H1 (cell line): ENCODE measurements around the gene ANKRD29. TPM values are rescaled to one million over a fixed set of nuclear protein-coding genes. Genes with fewer than 3 reads are reported as not detected.

Experiments
- CTCF ChIA-PET: fragments of 300-600 bp; sonication (Branson Sonifier 250); formaldehyde crosslinking; loops from one replicate; lab custom pipeline; 2021; ENCODE audit not compliant: partially characterized antibody; lab: Charles Lee
- POLR2A ChIA-PET: fragments of 300-600 bp; sonication (Branson Sonifier 250); formaldehyde crosslinking; loops from one replicate; lab custom pipeline; 2021; ENCODE audit warnings: inconsistent platforms; ENCODE audit not compliant: partially characterized antibody; lab: Charles Lee
- DNase-seq, 2 experiments: peaks; one replicate each; pipeline versions ENCODE4 v3.0.0 to v3.0.0-alpha.2; 2010 to 2022; ENCODE audit warnings: low spot score in 2 of 2, low read depth in 1 of 2, mixed read lengths in 1 of 2
- FAIRE-seq: peaks from 2 replicates; lab custom pipeline; 2011; peaks lifted over from hg19 to GRCh38; lab: Jason Lieb, UNC
- H2AFZ ChIP-seq: 2 replicates; pipeline ENCODE4 v1.8.1; 2012; ENCODE audit warnings: low read length, inconsistent platforms
- H2AK5ac ChIP-seq: 2 replicates; pipeline ENCODE4 v1.6.1; 2013; ENCODE audit warnings: low read depth, low read length
- H2BK120ac ChIP-seq: replicated peaks from 2 replicates; pipeline ENCODE3; 2013; ENCODE audit warnings: low read depth, low read length, inconsistent platforms
- H2BK12ac ChIP-seq: 2 replicates; pipeline ENCODE4 v1.6.1; 2013; ENCODE audit warnings: low read depth, low read length
- H2BK15ac ChIP-seq: 2 replicates; pipeline ENCODE4 v1.6.1; 2013; ENCODE audit warnings: low read length
- H2BK20ac ChIP-seq: 2 replicates; pipeline ENCODE4 v1.6.1; 2013; ENCODE audit warnings: low read length
- H2BK5ac ChIP-seq: 2 replicates; pipeline ENCODE4 v1.6.1; 2013; ENCODE audit warnings: low read depth, low read length
- H3K14ac ChIP-seq: 2 replicates; pipeline ENCODE4 v1.6.1; 2013; ENCODE audit warnings: inconsistent platforms; ENCODE audit not compliant: insufficient read length
- H3K18ac ChIP-seq: 2 replicates; pipeline ENCODE4 v1.6.1; 2013; ENCODE audit warnings: low read length; ENCODE audit errors: extremely low read depth
- H3K23ac ChIP-seq: 2 replicates; pipeline ENCODE4 v1.6.1; 2013; ENCODE audit warnings: inconsistent platforms; ENCODE audit not compliant: insufficient read length
- H3K23me2 ChIP-seq: 2 replicates; pipeline ENCODE4 v1.6.1; 2013; ENCODE audit warnings: low read depth, low read length
- H3K27ac ChIP-seq: 2 replicates; pipeline ENCODE4 v1.6.1; 2011; ENCODE audit warnings: low read depth, low read length, inconsistent platforms
- H3K27me3 ChIP-seq, 4 experiments: replicated peaks in 1 of 4; 1 replicate in 1 of 4; 2 replicates in 3 of 4; pipeline versions ENCODE4 v1.6.1 to v1.8.1; 2011 to 2013; ENCODE audit warnings: low read length in 3 of 4, mild to moderate bottlenecking in 3 of 4, inconsistent platforms in 2 of 4, mixed read lengths in 2 of 4, moderate library complexity in 1 of 4; ENCODE audit not compliant: control insufficient read depth in 3 of 4, insufficient read depth in 3 of 4; ENCODE audit errors: extremely low read depth in 1 of 4
- H3K36me3 ChIP-seq, 4 experiments: 2 replicates each; pipeline versions ENCODE4 v1.6.1 to v1.8.1; 2011 to 2013; ENCODE audit warnings: mild to moderate bottlenecking in 4 of 4, low read length in 3 of 4, moderate library complexity in 2 of 4, control low read depth in 1 of 4, inconsistent platforms in 1 of 4; ENCODE audit not compliant: insufficient read depth in 4 of 4, control insufficient read depth in 2 of 4
- H3K4ac ChIP-seq: replicated peaks from 2 replicates; pipeline ENCODE3; 2013; ENCODE audit warnings: low read length, low read depth, mixed read lengths, inconsistent platforms; ENCODE audit not compliant: insufficient read length
- H3K4me1 ChIP-seq, 4 experiments: replicated peaks in 1 of 4; 1 replicate in 1 of 4; 2 replicates in 3 of 4; pipeline versions ENCODE4 v1.6.1 to v1.8.1; 2011 to 2013; ENCODE audit warnings: low read length in 3 of 4, inconsistent platforms in 2 of 4, mixed read lengths in 1 of 4; ENCODE audit not compliant: insufficient read depth in 4 of 4, control insufficient read depth in 3 of 4
- H3K4me2 ChIP-seq, 2 experiments: 2 replicates each; pipeline versions ENCODE4 v1.6.1 to v1.8.1; 2011 to 2013; ENCODE audit warnings: low read depth in 2 of 2, low read length in 2 of 2, control low read depth in 1 of 2, inconsistent platforms in 1 of 2, mild to moderate bottlenecking in 1 of 2; ENCODE audit not compliant: insufficient read depth in 1 of 2
- H3K4me3 ChIP-seq, 4 experiments: fragments of 200-600, 300-600 bp in 1 of 4; sonication (generic), shearing (Covaris generic), sonication (Bioruptor Twin) in 1 of 4; 2 replicates each; pipeline versions ENCODE4 v1.5.1 to v1.8.1; 2011 to 2016; ENCODE audit warnings: low read length in 4 of 4, low read depth in 3 of 4, control low read depth in 2 of 4, inconsistent platforms in 2 of 4, mild to moderate bottlenecking in 2 of 4, mixed read lengths in 1 of 4, moderate library complexity in 1 of 4; ENCODE audit not compliant: insufficient read depth in 2 of 4; ENCODE audit errors: extremely low read depth in 1 of 4
- H3K56ac ChIP-seq: replicated peaks from 2 replicates; pipeline ENCODE3; 2013; ENCODE audit warnings: low read depth, mild to moderate bottlenecking, mixed read lengths, low read length, inconsistent platforms; ENCODE audit not compliant: insufficient read length
- H3K79me1 ChIP-seq: 2 replicates; pipeline ENCODE4 v1.6.1; 2013; ENCODE audit warnings: low read depth, low read length, control low read depth
- H3K79me2 ChIP-seq, 2 experiments: 2 replicates each; pipeline versions ENCODE4 v1.6.1 to v1.8.1; 2012 to 2013; ENCODE audit warnings: low read length in 2 of 2, mild to moderate bottlenecking in 2 of 2, inconsistent platforms in 1 of 2; ENCODE audit not compliant: insufficient read depth in 2 of 2, control insufficient read depth in 1 of 2
- H3K9ac ChIP-seq, 4 experiments: replicated peaks in 1 of 4; 1 replicate in 1 of 4; 2 replicates in 3 of 4; pipeline versions ENCODE4 v1.6.1 to v1.8.1; 2011 to 2013; ENCODE audit warnings: low read depth in 3 of 4, low read length in 3 of 4, control low read depth in 2 of 4, mild to moderate bottlenecking in 2 of 4, moderate library complexity in 2 of 4, inconsistent platforms in 1 of 4; ENCODE audit errors: extremely low read depth in 1 of 4
- H3K9me3 ChIP-seq, 2 experiments: 2 replicates each; pipeline versions ENCODE4 v1.6.1 to v1.8.1; 2012 to 2013; ENCODE audit warnings: mild to moderate bottlenecking in 2 of 2, moderate library complexity in 2 of 2, control low read depth in 1 of 2, inconsistent platforms in 1 of 2, low read depth in 1 of 2, low read length in 1 of 2, mixed read lengths in 1 of 2; ENCODE audit not compliant: insufficient read depth in 2 of 2
- H4K20me1 ChIP-seq, 2 experiments: replicated peaks in 1 of 2; 2 replicates each; pipeline versions ENCODE3 to v1.8.1; 2011 to 2013; ENCODE audit warnings: inconsistent platforms in 2 of 2, low read length in 2 of 2, mild to moderate bottlenecking in 1 of 2; ENCODE audit not compliant: insufficient read depth in 2 of 2, control insufficient read depth in 1 of 2
- H4K5ac ChIP-seq: 2 replicates; pipeline ENCODE4 v1.6.1; 2013; ENCODE audit warnings: low read length, low read depth, mixed read lengths, inconsistent platforms; ENCODE audit not compliant: insufficient read length
- H4K8ac ChIP-seq: 2 replicates; pipeline ENCODE4 v1.8.0; 2013; ENCODE audit warnings: mild to moderate bottlenecking, moderate library complexity, low read length, inconsistent platforms; ENCODE audit not compliant: insufficient read depth; ENCODE audit errors: extremely low read depth
- H4K91ac ChIP-seq: replicated peaks from 2 replicates; pipeline ENCODE3; 2013; ENCODE audit warnings: low read length, mixed read lengths, inconsistent platforms; ENCODE audit not compliant: insufficient read length
- KDM5A ChIP-seq: fragments of 200-600 bp; IDR thresholded peaks from 2 replicates; pipeline ENCODE4 v1.7.1; 2012; ENCODE audit warnings: mild to moderate bottlenecking, low read length, inconsistent platforms, mixed read lengths
- TCF12 ChIP-seq: IDR thresholded peaks from 2 replicates; pipeline ENCODE4 v1.6.1; 2011; ENCODE audit warnings: low read depth, mild to moderate bottlenecking, low read length
- WGBS, 2 experiments: shearing (Covaris generic) in 1 of 2; methylation state at CpG; one replicate each; pipeline versions ENCODE4 v1.1.6 to v1.1.7; 2013 to 2015; ENCODE audit warnings: low lambda C conversion rate in 2 of 2, mixed read lengths in 2 of 2, inconsistent platforms in 1 of 2, low coverage in 1 of 2, missing lambda C conversion rate in 1 of 2; ENCODE audit not compliant: insufficient replicate concordance in 2 of 2, insufficient coverage in 1 of 2, insufficient read length in 1 of 2; ENCODE audit errors: extremely low coverage in 1 of 2, missing lambda C conversion rate in 1 of 2; 5-methylcytosine and 5-hydroxymethylcytosine counted together
- polyA plus RNA-seq, 7 experiments: library from polyadenylated mRNA; depleted of rRNA in 3 of 7; stranded (reverse) in 5 of 7; unstranded in 2 of 7; fragments of >200 nt in 5 of 7; fragments of 200-250 nt in 2 of 7; gene quantifications; 1 replicate in 5 of 7; 2 replicates in 1 of 7; 4 replicates in 1 of 7; pipeline versions ENCODE4 v1.2.1 to v1.2.3, GENCODE V29; 2011 to 2013; ENCODE audit warnings: missing spikeins in 2 of 7, mixed read lengths in 2 of 7
- total RNA-seq: library from RNA; stranded (reverse); fragmentation: NEBNext Ultra II Directional; extraction: Animal tissue kit (Norgen Biotek cat#: 25700); gene quantifications from 2 replicates; pipeline ENCODE4 v1.2.1, GENCODE V29; 2021

The ANKRD29 gene
- total and polyA plus RNA-seq, 2 of the 8 experiments (the other 6 are each of a cell fraction or from before 2014, with no cell fraction given), result 3.0 to 7.3 TPM

DNA sequence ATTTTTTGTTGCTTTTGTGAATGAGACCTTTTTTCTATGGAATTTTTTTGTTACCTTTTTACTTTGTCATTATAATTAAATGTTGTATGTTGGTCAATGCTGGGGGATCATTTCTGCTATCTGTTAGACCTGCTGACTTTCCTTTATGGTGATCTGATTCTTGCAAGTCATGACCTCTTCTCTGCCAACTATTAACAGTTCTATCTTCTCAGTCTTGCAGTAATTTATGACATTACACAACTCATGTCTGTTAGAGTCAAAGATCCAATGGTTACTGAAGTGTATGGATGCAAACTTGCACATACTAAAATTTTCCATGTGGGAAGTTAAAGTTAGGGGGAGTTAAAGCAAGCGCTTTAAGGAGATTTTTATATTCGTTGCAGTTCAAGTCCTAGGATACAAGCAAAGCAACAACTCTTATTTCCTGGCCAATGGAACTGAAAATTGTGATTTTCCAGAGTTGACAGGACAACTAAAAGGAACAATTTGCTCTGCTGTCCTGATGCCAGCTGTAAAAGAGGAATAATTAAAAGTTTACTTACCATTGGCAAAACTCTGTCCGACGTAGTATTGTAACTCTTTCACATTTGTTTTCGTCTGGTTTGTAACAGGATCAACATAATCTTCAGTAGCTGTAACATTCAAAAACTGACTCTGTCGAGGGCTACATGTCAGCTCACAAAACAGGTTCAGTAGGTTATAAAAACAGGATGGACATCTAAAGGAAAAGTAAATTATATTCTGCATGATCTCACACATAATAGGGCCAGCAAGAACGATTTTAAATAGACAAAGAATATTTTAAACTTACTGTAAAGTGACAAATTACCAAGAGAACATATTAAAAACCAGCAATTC lies 94.2 kb downstream of the ANKRD29 start:
- Histone ChIP-seq H4K5ac (no peak overlapping the region), H3K18ac (no peak overlapping the region), H3K27ac (no peak overlapping the region), H4K91ac (no peak overlapping the region), H3K4ac (no peak overlapping the region), H3K9me3 (no peaks in the 10 kb centered on the region), H3K14ac (no peak overlapping the region), H2AK5ac (no peak overlapping the region), H3K23ac (no peak overlapping the region), H2BK5ac (no peak overlapping the region), H3K4me2 (no peak overlapping the region), H3K4me1 (no peaks in the 10 kb centered on the region), H2BK15ac (no peak overlapping the region), H3K27me3 (no peaks in the 10 kb centered on the region), H3K9ac (no peak overlapping the region), H3K79me2 (no peaks in the 10 kb centered on the region; a peak in 1 of 4 replicates), H4K20me1 (no peaks in the 10 kb centered on the region), H2AFZ (no peak overlapping the region), H4K8ac (no peak overlapping the region), H3K56ac (no peak overlapping the region), H2BK20ac (no peak overlapping the region), H2BK120ac (no peak overlapping the region), H3K23me2 (no peaks in the 10 kb centered on the region), H3K36me3 (peaks cover 5 to 58% (median 16%) of the 10 kb centered on the region in 4 experiments; a peak in 7 of 8 replicates), H3K79me1 (no peaks in the 10 kb centered on the region), H3K4me3 (no peak overlapping the region), H2BK12ac (no peak overlapping the region)
- 86% methylated on average over 7 of the region's 7 CpGs; no CpG with 5 or more reads in 1 of the 2 experiments for WGBS, 2 experiments
- ChIA-PET CTCF (interaction anchor here (2.8 kb wide), 1 partner anchor 13 kb away, joined by 9 read pairs; no protein-coding TSS in a partner anchor), POLR2A (no interaction called here)
- TF ChIP-seq TCF12 (no peak), KDM5A (no peak)
- DNase-seq, result no peak
- no peak for FAIRE-seq
